HepG2 (cell line): Measurements from ENCODE around the gene SYT7. TPM values are rescaled to one million over a fixed set of nuclear protein-coding genes. Genes with fewer than 3 reads are reported as not detected.

Experiments
- polyA plus RNA-seq, 8 experiments: library from polyadenylated mRNA; depleted of rRNA in 3 of 8; stranded (reverse) in 7 of 8; unstranded in 1 of 8; fragments of >200 nt; fragmentation: Illumina TruSeq in 4 of 8; extraction: Trizol in 4 of 8; gene quantifications; 2 replicates each; pipeline versions ENCODE4 v1.2.1 to v1.2.3, GENCODE V29; 2011 to 2016; ENCODE audit warnings: low read depth in 4 of 8, missing spikeins in 1 of 8, mixed read lengths in 1 of 8; ENCODE audit not compliant: insufficient read depth in 1 of 8
- total RNA-seq, 5 experiments: library from RNA; depleted of rRNA; stranded (reverse); fragments of >200 nt; fragmentation: Illumina TruSeq; extraction: Trizol; gene quantifications; 2 replicates each; pipeline ENCODE4 v1.2.3, GENCODE V29; 2016; ENCODE audit warnings: low read depth in 1 of 5
- TF ChIP-seq, protein P1 (sequence below): sonication (generic); formaldehyde crosslinking; IDR thresholded peaks from 2 replicates; pipeline ENCODE4 v1.4.0; 2020; ENCODE audit warnings: low read depth, missing genetic modification reagents
- TF ChIP-seq, protein P2 (sequence below): sonication (generic); formaldehyde crosslinking; IDR thresholded peaks from 2 replicates; pipeline ENCODE4 v1.4.0; 2020; ENCODE audit warnings: missing genetic modification reagents
- TF ChIP-seq, protein P3 (sequence below): sonication (generic); formaldehyde crosslinking; IDR thresholded peaks from 2 replicates; pipeline ENCODE4 v1.5.1; 2020; ENCODE audit warnings: mild to moderate bottlenecking, missing genetic modification reagents
- TF ChIP-seq, protein P4 (sequence below): IDR thresholded peaks from 2 replicates; pipeline ENCODE4 v1.6.1; 2016; ENCODE audit warnings: low read depth

The SYT7 gene
- total and polyA plus RNA-seq, 2 of the 13 experiments (the other 11 are each of a cell fraction or from before 2014, with no cell fraction given): 1.4 to 4.4 TPM

DNA sequence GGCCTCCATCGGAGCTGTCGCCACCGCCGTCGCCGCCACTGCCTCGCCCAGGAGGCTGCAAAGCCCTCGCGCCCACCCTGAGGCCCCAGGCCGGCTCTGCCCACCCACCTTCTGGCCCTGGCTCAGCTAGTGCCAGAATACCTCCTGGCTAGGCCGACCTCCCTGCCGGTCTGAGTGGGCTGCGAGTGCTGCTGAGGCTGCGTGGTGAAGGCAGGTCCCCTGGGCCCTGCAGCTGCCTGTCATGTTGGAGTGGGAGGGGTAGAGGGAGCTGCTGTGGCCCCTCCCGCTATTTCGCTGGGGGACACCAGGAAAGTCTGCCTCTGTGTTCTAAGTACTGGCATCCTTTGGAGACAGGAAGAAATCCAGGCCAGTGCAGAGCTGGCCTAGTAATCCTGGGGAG is 38.2 kb downstream of the SYT7 start (continued):
- TF ChIP-seq, protein P1, sequence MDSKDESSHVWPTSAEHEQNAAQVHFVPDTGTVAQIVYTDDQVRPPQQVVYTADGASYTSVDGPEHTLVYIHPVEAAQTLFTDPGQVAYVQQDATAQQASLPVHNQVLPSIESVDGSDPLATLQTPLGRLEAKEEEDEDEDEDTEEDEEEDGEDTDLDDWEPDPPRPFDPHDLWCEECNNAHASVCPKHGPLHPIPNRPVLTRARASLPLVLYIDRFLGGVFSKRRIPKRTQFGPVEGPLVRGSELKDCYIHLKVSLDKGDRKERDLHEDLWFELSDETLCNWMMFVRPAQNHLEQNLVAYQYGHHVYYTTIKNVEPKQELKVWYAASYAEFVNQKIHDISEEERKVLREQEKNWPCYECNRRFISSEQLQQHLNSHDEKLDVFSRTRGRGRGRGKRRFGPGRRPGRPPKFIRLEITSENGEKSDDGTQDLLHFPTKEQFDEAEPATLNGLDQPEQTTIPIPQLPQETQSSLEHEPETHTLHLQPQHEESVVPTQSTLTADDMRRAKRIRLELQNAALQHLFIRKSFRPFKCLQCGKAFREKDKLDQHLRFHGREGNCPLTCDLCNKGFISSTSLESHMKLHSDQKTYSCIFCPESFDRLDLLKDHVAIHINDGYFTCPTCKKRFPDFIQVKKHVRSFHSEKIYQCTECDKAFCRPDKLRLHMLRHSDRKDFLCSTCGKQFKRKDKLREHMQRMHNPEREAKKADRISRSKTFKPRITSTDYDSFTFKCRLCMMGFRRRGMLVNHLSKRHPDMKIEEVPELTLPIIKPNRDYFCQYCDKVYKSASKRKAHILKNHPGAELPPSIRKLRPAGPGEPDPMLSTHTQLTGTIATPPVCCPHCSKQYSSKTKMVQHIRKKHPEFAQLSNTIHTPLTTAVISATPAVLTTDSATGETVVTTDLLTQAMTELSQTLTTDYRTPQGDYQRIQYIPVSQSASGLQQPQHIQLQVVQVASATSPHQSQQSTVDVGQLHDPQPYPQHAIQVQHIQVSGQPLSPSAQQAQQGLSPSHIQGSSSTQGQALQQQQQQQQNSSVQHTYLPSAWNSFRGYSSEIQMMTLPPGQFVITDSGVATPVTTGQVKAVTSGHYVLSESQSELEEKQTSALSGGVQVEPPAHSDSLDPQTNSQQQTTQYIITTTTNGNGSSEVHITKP (CRISPR knock-in tag): no peak
- TF ChIP-seq, protein P2, sequence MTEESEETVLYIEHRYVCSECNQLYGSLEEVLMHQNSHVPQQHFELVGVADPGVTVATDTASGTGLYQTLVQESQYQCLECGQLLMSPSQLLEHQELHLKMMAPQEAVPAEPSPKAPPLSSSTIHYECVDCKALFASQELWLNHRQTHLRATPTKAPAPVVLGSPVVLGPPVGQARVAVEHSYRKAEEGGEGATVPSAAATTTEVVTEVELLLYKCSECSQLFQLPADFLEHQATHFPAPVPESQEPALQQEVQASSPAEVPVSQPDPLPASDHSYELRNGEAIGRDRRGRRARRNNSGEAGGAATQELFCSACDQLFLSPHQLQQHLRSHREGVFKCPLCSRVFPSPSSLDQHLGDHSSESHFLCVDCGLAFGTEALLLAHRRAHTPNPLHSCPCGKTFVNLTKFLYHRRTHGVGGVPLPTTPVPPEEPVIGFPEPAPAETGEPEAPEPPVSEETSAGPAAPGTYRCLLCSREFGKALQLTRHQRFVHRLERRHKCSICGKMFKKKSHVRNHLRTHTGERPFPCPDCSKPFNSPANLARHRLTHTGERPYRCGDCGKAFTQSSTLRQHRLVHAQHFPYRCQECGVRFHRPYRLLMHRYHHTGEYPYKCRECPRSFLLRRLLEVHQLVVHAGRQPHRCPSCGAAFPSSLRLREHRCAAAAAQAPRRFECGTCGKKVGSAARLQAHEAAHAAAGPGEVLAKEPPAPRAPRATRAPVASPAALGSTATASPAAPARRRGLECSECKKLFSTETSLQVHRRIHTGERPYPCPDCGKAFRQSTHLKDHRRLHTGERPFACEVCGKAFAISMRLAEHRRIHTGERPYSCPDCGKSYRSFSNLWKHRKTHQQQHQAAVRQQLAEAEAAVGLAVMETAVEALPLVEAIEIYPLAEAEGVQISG: no peak
- TF ChIP-seq, protein P3, sequence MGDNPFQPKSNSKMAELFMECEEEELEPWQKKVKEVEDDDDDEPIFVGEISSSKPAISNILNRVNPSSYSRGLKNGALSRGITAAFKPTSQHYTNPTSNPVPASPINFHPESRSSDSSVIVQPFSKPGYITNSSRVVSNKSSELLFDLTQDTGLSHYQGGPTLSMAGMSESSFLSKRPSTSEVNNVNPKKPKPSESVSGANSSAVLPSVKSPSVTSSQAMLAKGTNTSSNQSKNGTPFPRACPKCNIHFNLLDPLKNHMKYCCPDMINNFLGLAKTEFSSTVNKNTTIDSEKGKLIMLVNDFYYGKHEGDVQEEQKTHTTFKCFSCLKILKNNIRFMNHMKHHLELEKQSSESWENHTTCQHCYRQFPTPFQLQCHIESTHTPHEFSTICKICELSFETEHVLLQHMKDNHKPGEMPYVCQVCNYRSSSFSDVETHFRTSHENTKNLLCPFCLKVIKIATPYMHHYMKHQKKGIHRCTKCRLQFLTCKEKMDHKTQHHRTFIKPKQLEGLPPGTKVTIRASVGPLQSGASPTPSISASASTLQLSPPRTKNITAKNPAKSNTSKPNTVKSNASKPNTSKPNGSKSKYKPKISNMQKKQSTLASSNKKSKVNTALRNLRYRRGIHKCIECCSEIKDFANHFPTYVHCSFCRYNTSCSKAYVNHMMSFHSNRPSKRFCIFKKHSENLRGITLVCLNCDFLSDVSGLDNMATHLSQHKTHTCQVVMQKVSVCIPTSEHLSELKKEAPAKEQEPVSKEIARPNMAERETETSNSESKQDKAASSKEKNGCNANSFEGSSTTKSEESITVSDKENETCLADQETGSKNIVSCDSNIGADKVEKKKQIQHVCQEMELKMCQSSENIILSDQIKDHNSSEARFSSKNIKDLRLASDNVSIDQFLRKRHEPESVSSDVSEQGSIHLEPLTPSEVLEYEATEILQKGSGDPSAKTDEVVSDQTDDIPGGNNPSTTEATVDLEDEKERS: no peak
- TF ChIP-seq, protein P4, sequence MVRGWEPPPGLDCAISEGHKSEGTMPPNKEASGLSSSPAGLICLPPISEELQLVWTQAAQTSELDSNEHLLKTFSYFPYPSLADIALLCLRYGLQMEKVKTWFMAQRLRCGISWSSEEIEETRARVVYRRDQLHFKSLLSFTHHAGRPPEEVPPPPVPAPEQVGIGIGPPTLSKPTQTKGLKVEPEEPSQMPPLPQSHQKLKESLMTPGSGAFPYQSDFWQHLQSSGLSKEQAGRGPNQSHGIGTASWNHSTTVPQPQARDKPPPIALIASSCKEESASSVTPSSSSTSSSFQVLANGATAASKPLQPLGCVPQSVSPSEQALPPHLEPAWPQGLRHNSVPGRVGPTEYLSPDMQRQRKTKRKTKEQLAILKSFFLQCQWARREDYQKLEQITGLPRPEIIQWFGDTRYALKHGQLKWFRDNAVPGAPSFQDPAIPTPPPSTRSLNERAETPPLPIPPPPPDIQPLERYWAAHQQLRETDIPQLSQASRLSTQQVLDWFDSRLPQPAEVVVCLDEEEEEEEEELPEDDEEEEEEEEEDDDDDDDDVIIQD (CRISPR knock-in tag): no peak
